Psoas muscle (tissue), 8 donors: ENCODE measurements around the gene R3HDM4. TPM values are rescaled to one million over a fixed set of nuclear protein-coding genes. Genes with fewer than 3 reads are reported as not detected.

Source experiments
- ATAC-seq, 4 donors: fragments of 200-7000 bp; cut with Tn5 transposase; one replicate each; pipeline ENCODE4 v1.9.1; 2020; ENCODE audit warnings: moderate library complexity in 3 of 4, mild to moderate bottlenecking in 2 of 4
- DNase-seq, 2 donors: peaks; one replicate each; pipeline ENCODE4 v3.0.0-alpha.2; 2020
- H3K27ac ChIP-seq: fragments of 200-600 bp; one replicate; pipeline ENCODE4 v1.8.0; 2022
- H3K27me3 ChIP-seq, 3 donors: fragments of 200-600 bp in 1 of 3; one replicate each; pipeline versions ENCODE4 v1.6.1 to v1.8.0; 2013 to 2022; ENCODE audit warnings: low read length in 2 of 3, mild to moderate bottlenecking in 2 of 3, moderate library complexity in 1 of 3; ENCODE audit not compliant: insufficient read depth in 3 of 3
- H3K36me3 ChIP-seq, 2 donors: fragments of 200-600 bp in 1 of 2; one replicate each; pipeline versions ENCODE4 v1.6.1 to v1.8.0; 2013 to 2022; ENCODE audit warnings: low read depth in 1 of 2, mild to moderate bottlenecking in 1 of 2, moderate library complexity in 1 of 2; ENCODE audit not compliant: insufficient read depth in 1 of 2
- H3K4me1 ChIP-seq: fragments of 200-600 bp; one replicate; pipeline ENCODE4 v1.8.0; 2022
- H3K4me3 ChIP-seq: fragments of 200-600 bp; one replicate; pipeline ENCODE4 v1.8.0; 2022; ENCODE audit warnings: mild to moderate bottlenecking
- H3K9me3 ChIP-seq: fragments of 200-600 bp; one replicate; pipeline ENCODE4 v1.8.0; 2022
- CTCF ChIP-seq: fragments of 200-600 bp; IDR thresholded peaks from one replicate; pipeline ENCODE4 v1.8.0; 2022; ENCODE audit warnings: antibody characterized with exemption
- WGBS, 3 donors: extraction: QIAGEN DNeasy Blood & Tissue Kit; methylation state at CpG; one replicate each; pipeline versions ENCODE4 v1.1.6 to v1.1.7; 2013; 5-methylcytosine and 5-hydroxymethylcytosine counted together
- intact Hi-C, 2 donors: fragments of 100-400 bp; cut with DNase I; formaldehyde crosslinking; loops; one replicate each; pipeline versions ENCODE4 v1.11.0 to v1.14.2; 2022
- polyA plus RNA-seq, 3 donors: library from polyadenylated mRNA; stranded (reverse); fragments of 200-250 nt; gene quantifications; one replicate each; pipeline ENCODE4 v1.2.3, GENCODE V29; 2013
- total RNA-seq, 4 donors: library from RNA; stranded (reverse); fragmentation: NEBNext Ultra II Directional in 2 of 4; extraction: Animal tissue kit (Norgen Biotek cat#: 25700) in 2 of 4; gene quantifications; one replicate each; pipeline versions ENCODE4 v1.2.1 to v1.2.4, GENCODE V29; 2021 to 2023
- donor health status: healthy with polysubstance abuse.
- donor health status: DM: no; HTN: no; CAD: no; lungs with moderate emphysema.
- donor health status: Bipolar disorder and iron deficiency.
- donor health status: healthy.
- donor health status: DM: yes; HTN: yes; CAD: no.
- donor health status: DM: no; HTN: no; CAD: no.
- donor health status: DM: no; HTN: no; CAD: no.
- donor health status: DM: yes; HTN: yes; CAD: no.

R3HDM4 gene
- total and polyA plus RNA-seq, 7 donors: 17.8 to 92.0 (median 51.0) TPM

GRCh38 chr19:944171-944567 is 31.1 kb upstream of the R3HDM4 start:
- intact Hi-C loops: no loop called here
- DNase-seq: no peak
- TF ChIP-seq CTCF: no peak

GRCh38 chr19:943551-944170 is 30.6 kb upstream of the R3HDM4 start:
- peaks cover 10% of the 10 kb centered on the region for H3K4me1 ChIP-seq
- intact Hi-C loops: no loop called here
- DNase-seq (no peak), ATAC-seq (no peak)
- WGBS, 3 donors: 92 to 97% (median 96%) methylated on average over 17 of the region's 17 CpGs
- no peak for TF ChIP-seq CTCF
- H3K27me3 ChIP-seq: peaks cover 0 to 1% (median 0%) of the 10 kb centered on the region in 3 donors
- no peak overlapping the region for H3K27ac ChIP-seq
- no peak overlapping the region for H3K4me3 ChIP-seq
- H3K36me3 ChIP-seq: no peaks in the 10 kb centered on the region
- H3K9me3 ChIP-seq: no peaks in the 10 kb centered on the region

More at GRCh38 chr19:944171-944567, 31.1 kb upstream of the R3HDM4 start:
- H3K4me3 ChIP-seq: no peak overlapping the region
- H3K36me3 ChIP-seq: no peaks in the 10 kb centered on the region
- H3K9me3 ChIP-seq: no peaks in the 10 kb centered on the region
- no peak overlapping the region for H3K27ac ChIP-seq
- H3K4me1 ChIP-seq: peaks cover 10% of the 10 kb centered on the region
- WGBS, 3 donors: 84 to 91% (median 89%) methylated on average over 22 to 27 of the region's 27 CpGs
- no peak for ATAC-seq
- H3K27me3 ChIP-seq: peaks cover 0 to 1% (median 0%) of the 10 kb centered on the region in 3 donors

- Histone ChIP-seq H3K4me1 (peaks cover 10% of the 10 kb centered on the region), H3K36me3 (no peaks in the 10 kb centered on the region), H3K27ac (no peak overlapping the region), H3K27me3 (peaks cover 0 to 1% (median 0%) of the 10 kb centered on the region in 3 donors), H3K9me3 (no peaks in the 10 kb centered on the region), H3K4me3 (no peak overlapping the region)
- intact Hi-C loops: no loop called here
- no peak for TF ChIP-seq CTCF
- ATAC-seq (no peak), DNase-seq (no peak)
- 86 to 92% (median 91%) methylated on average over 32 of the region's 32 CpGs for WGBS, 3 donors
These were observed 29.2 kb upstream of the R3HDM4 start for GRCh38 chr19:942133-942645.

DNA sequence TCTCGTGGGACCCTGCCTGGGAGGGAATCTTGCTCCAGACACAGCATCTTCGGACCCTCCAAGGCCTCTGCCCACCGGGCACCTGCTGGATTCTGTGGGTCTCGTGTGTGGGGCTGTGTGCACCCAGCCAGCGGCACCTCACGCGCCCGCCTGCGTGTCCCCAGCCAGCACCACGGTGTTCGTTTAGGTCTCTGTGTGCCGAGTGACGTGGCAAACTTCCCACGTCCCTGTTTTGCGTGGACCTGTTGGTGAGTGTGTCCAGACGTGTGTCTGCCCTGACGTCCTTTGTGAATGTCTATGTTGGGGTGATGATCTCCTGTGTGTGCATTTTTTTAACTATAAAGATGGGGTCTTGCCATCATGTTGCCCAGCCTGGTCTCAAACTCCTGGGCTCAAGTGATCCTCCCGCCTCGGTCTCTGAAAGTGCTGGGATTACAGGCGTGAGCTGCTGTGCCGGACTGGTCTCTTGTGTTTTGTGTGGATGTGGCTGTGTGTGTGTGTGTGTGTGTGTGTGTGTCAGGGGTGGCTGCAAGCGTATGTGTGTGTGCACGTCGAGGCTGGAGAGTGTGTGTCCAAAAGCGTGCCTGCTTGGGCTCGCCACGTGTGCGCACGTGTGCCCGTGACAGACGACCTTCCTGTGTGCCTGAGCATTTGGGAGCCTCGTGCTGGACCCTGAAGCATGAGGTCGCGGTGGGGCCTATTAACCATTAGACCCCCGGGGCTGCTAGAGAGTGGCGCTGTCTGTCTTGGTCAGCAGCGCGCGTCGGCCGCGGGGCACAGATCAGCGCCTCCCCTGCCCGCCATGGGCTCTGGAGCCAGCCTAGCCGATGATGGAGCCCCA is 28.5 kb upstream of the R3HDM4 start:
- Histone ChIP-seq H3K4me3 (peak overlapping the region; percentile 58), H3K9me3 (no peaks in the 10 kb centered on the region), H3K4me1 (peaks cover 10% of the 10 kb centered on the region), H3K27me3 (peaks cover 0 to 1% (median 0%) of the 10 kb centered on the region in 3 donors), H3K27ac (peak overlapping the region; percentile 80), H3K36me3 (no peaks in the 10 kb centered on the region)
- intact Hi-C loops: no loop called here
- WGBS, 3 donors: 55 to 64% (median 64%) methylated on average over 43 to 45 of the region's 45 CpGs
- no peak for TF ChIP-seq CTCF
- no peak for DNase-seq
- peak in 1 of 4 donors; percentile 6 for ATAC-seq
